HG03139 (cell line): ENCODE results near the gene SLC9A2.

Source experiments
- ATAC-seq: cut with Tn5 transposase; IDR thresholded peaks from one replicate; pipeline ENCODE4 v1.9.1; 2021; ENCODE audit not compliant: unreplicated experiment

The SLC9A2 gene, protein sequence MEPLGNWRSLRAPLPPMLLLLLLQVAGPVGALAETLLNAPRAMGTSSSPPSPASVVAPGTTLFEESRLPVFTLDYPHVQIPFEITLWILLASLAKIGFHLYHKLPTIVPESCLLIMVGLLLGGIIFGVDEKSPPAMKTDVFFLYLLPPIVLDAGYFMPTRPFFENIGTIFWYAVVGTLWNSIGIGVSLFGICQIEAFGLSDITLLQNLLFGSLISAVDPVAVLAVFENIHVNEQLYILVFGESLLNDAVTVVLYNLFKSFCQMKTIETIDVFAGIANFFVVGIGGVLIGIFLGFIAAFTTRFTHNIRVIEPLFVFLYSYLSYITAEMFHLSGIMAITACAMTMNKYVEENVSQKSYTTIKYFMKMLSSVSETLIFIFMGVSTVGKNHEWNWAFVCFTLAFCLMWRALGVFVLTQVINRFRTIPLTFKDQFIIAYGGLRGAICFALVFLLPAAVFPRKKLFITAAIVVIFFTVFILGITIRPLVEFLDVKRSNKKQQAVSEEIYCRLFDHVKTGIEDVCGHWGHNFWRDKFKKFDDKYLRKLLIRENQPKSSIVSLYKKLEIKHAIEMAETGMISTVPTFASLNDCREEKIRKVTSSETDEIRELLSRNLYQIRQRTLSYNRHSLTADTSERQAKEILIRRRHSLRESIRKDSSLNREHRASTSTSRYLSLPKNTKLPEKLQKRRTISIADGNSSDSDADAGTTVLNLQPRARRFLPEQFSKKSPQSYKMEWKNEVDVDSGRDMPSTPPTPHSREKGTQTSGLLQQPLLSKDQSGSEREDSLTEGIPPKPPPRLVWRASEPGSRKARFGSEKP

DNA sequence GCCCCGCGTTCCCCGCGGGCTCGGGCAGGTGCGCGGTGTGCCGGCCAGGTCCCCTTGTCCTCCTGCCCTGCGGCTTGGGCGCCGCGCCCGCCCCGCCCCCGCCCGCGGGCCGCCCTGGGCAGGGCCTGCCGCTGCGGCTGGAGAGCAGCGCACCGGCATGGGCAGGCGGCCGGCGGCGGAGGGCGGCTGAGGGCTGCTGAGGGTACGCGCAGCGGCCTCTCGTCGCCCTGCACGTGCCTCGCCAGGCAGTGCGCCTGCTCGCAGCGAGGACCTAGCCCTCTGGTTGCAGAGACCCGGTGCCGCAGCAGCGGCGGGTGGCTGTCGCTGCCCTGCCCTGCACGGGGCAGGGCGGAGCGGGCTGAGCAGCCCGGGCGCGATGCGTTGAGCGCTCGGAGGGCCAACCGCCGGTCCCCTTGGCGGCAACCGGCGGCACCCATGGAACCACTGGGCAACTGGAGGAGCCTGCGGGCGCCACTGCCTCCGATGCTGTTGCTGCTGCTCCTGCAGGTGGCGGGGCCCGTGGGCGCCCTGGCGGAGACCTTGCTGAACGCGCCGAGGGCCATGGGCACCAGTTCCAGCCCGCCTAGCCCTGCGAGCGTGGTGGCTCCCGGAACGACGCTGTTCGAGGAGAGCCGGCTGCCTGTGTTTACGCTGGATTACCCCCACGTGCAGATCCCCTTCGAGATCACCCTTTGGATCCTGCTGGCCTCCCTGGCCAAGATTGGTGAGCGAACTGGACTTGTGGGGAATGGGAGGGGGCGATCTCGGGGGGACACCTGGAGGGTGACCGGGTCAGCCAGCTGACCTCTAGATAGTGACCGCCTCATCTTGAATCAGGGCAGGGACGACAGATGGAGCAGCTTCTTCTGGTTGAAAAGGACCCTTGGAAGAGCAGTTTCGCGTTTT, at the start of gene SLC9A2:
Gene SLC9A2, plus strand, starts transcription at position 140 of the 906 bp plus-strand sequence. Its CDS starts 296 bp downstream, at position 436.
- ATAC-seq, result no peak

GRCh38 chr2:102575888-102576287, 43.5 kb upstream of the SLC9A2 start:
- no peak for ATAC-seq

DNA sequence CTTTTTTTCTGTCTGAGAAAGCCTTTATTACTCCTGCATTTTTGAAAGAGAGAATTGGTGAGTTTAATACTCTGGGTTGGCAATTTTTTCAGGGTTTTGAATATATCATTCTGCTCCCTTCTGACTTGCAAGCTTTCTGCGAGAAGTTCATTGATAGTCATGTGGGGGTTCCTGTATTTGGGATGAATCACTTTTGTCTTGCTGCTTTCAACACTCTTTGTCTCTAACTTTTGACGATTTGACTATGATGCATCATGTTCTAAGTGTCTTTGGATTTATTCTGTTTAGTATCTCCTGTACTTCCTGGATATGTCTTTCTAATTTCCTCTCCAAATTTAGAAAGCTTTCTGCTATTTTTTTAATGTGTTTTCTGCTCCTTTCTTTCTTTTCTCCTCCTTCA, 41.0 kb upstream of the SLC9A2 start:
- no peak for ATAC-seq

- no peak for ATAC-seq
These were observed 37.4 kb upstream of the SLC9A2 start for GRCh38 chr2:102581911-102582310.

DNA sequence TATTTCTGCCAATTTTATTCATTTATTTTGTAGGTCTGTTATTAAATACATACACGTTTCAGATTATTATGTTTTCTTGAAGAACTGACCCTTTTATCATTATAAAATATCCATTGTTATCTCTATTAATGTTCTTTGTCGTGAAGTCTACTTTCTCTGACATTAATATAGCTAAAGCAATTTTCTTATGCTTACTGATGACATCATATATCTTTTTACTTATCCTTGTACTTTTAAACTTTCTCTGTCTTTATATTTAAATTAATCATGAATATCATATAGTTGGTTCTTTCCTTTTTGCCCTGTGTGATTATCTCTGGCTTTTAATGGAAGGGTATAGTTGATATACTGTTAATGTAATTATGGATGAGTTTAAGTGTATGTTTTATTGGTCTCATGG, 36.5 kb upstream of the SLC9A2 start:
- no peak for ATAC-seq

DNA sequence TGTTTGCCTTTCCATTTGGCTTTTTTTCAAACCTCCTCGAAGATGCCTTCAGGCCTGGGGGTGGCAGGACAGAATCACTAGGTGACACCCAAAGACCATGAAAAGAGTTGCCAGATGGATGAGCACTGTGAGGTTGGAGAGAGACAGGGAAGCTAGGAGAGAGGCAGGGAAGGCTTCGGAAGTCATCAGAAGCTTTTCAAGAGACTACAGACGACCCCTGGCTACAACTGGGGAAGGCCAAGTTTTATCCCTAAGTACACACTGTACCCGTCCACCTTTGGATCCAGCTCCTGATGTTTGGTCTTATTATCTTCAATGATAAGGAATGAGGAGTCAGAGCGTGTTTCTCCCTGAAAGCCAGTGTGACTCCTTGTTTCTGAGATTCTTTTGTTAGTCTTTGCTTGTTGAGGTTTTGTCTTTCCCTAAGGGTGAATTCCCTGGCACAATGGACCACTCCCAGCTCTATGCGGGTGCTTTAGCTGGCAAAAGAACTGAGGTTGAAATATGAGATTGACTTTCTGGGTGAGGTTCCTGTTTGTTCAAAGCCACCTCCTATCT, 33.4 kb upstream of the SLC9A2 start:
- ATAC-seq, result no peak

- ATAC-seq, result no peak
These were observed 31.0 kb upstream of the SLC9A2 start for GRCh38 chr2:102588213-102588939.

- ATAC-seq, result no peak
These were observed 29.9 kb upstream of the SLC9A2 start for GRCh38 chr2:102589444-102589843.

- ATAC-seq, result no peak
These were observed 27.8 kb upstream of the SLC9A2 start for GRCh38 chr2:102591491-102592045.

- no peak for ATAC-seq
These were observed 26.8 kb upstream of the SLC9A2 start for GRCh38 chr2:102592601-102593000.

DNA sequence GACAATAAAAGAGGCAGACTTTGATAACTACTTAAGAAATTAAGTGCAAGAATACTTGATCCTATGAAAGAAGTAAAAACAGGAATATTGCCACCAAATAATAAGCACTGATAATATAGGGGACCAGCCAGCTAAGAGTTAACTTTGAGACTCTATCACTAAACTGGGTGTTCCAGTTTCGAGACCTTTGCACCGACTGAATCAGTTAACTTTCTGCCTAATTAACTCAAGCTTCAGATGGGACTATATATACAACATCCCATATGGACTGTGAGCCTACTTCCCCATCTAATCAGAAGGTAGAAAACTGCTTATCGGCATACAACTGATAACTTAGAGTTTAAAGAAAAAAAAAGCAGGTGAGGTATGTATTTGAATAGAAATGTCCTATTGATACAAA, 25.8 kb upstream of the SLC9A2 start:
- no peak for ATAC-seq

- no peak for ATAC-seq
These were observed 24.8 kb upstream of the SLC9A2 start for GRCh38 chr2:102594445-102595016.

DNA sequence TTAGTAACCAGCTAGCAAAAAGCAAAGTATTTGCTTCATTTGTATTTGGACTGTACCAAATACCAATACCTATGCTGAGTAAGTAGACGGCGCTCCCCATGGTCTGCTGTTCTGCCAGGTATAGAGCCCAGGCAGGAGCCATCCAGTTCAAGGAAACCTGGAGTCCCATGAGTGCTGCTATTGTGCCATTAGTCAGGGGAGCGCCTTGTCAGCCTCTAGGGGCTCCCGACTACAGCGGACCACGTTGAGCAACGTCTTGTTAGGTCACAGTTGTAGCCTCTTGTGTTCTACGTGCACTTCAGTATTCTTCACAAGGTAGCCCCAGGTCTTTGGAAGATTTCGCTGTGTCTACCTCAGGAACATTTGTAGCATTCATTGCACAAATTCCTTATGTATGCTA, 21.6 kb upstream of the SLC9A2 start:
- no peak for ATAC-seq

DNA sequence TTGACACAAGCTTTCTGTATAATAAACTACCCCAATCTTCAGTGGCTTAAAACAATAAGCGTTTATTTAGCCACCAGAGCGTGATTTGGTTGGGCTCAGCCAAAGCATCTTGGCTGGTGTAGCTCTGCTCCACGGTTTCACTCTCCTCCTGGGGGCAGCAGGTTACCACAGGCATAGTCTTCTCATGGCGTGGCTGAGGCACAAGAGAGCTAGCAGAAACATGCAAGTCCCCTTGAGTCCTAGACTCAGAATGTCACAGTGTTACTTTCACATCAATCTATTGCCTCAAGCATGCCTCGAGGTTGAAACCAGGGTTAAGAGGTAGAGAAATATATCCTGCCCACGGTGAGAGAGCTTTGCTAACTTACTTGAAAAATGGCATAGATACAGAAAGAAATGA, 19.9 kb upstream of the SLC9A2 start:
- no peak for ATAC-seq

- no peak for ATAC-seq
These were observed 17.6 kb upstream of the SLC9A2 start for GRCh38 chr2:102601730-102602129.

- no peak for ATAC-seq
These were observed 15.4 kb upstream of the SLC9A2 start for GRCh38 chr2:102603904-102604303.

DNA sequence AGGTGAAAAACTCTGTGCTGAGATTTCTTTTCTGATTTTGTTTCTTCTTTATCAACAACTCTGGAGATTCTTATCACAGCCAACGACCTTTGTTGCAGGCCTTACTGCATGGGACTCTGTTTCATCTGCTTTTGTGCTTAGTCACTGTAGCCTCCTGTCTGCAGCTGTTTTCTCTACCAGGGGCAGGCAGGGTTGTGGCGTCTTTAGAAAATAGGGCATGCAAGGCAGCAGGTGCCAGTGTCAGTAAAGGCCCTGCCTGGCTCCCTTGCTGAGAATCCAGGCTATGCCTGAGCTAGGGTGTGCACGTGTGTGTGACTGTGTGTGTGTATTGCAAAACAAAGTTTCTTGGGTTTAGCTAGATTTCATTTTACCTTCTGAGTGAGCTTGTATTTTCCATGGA, 14.6 kb upstream of the SLC9A2 start:
- no peak for ATAC-seq

DNA sequence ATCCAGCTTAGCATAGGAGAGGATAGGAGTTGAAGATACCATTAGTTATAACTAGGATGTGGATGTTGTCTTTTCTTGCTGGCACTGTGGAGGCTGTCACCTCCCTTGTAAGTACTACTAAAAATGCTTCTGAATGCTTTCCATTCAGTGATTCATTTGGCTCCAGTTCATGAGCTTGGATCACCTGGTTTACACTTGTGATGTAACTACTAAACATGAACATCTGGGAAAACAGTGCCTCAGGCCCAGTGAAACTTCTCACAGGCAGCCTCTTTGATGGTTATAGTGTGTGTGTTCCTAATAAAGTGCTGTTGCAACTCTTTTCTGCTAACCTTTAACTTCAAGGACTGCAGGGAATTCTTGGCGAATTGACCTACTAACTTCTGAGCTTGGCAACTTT, 13.0 kb upstream of the SLC9A2 start:
- no peak for ATAC-seq

GRCh38 chr2:102615620-102616436, 3.5 kb upstream of the SLC9A2 start:
- peak; percentile 84 for ATAC-seq
